Measurements from ENCODE around the gene OSBPL6. TPM values are rescaled to one million over a fixed set of nuclear protein-coding genes. Genes with fewer than 3 reads are reported as not detected.
A peak's percentile ranks its signal among the peaks of the same experiment; 100 is the strongest.
"Not testable (repeated sequence)": the region's sequence is repeated elsewhere in the genome, so short reads cannot be mapped to it uniquely, and the experiment has no call there.

The OSBPL6 gene
- total RNA-seq, 1 donor from 2014 or later = 3.6 TPM

- no peak for DNase-seq (ENCODE audit: low read depth)
- H3K4me3 ChIP-seq (ENCODE audit: low read depth, low read length) = peak overlapping the region; percentile 89
- H3K36me3 ChIP-seq (ENCODE audit: control insufficient read depth, insufficient read depth, low read length) = no peaks in the 10 kb centered on the region
- no peak for TF ChIP-seq CTCF (IDR thresholded peaks at IDR 0.05; ENCODE audit: insufficient read depth, low read length, poor library complexity, severe bottlenecking)
- H3K27me3 ChIP-seq (ENCODE audit: control insufficient read depth, insufficient read depth, low read length) = no peaks in the 10 kb centered on the region
Observed at GRCh38 chr2:178193496-178193822, 853 bp upstream of the OSBPL6 start.

- Histone ChIP-seq H3K27me3 (ENCODE audit: control insufficient read depth, insufficient read depth, low read length) (no peaks in the 10 kb centered on the region), H3K36me3 (ENCODE audit: control insufficient read depth, insufficient read depth, low read length) (no peaks in the 10 kb centered on the region), H3K4me3 (ENCODE audit: low read depth, low read length) (peak overlapping the region; percentile 89)
- TF ChIP-seq CTCF (IDR thresholded peaks at IDR 0.05; ENCODE audit: insufficient read depth, low read length, poor library complexity, severe bottlenecking) = no peak
- no peak for DNase-seq (ENCODE audit: low read depth)
Observed at GRCh38 chr2:178194600-178195389, 483 bp downstream of the OSBPL6 start.

GRCh38 chr2:178195390-178196166 is 1.3 kb downstream of the OSBPL6 start:
- no peak for TF ChIP-seq CTCF (IDR thresholded peaks at IDR 0.05; ENCODE audit: insufficient read depth, low read length, poor library complexity, severe bottlenecking)
- Histone ChIP-seq H3K27me3 (ENCODE audit: control insufficient read depth, insufficient read depth, low read length) (no peaks in the 10 kb centered on the region), H3K36me3 (ENCODE audit: control insufficient read depth, insufficient read depth, low read length) (no peaks in the 10 kb centered on the region), H3K4me3 (ENCODE audit: low read depth, low read length) (peak overlapping the region; percentile 89)
- DNase-seq (ENCODE audit: low read depth) = no peak

GRCh38 chr2:178197791-178198190 is 3.5 kb downstream of the OSBPL6 start:
- Histone ChIP-seq H3K36me3 (ENCODE audit: control insufficient read depth, insufficient read depth, low read length) (no peaks in the 10 kb centered on the region), H3K4me3 (ENCODE audit: low read depth, low read length) (no peak overlapping the region), H3K27me3 (ENCODE audit: control insufficient read depth, insufficient read depth, low read length) (no peaks in the 10 kb centered on the region)
- DNase-seq (ENCODE audit: low read depth) = no peak
- no peak for TF ChIP-seq CTCF (IDR thresholded peaks at IDR 0.05; ENCODE audit: insufficient read depth, low read length, poor library complexity, severe bottlenecking)

- not testable (repeated sequence) for H3K27me3 ChIP-seq (ENCODE audit: control insufficient read depth, insufficient read depth, low read length); DNase-seq (ENCODE audit: low read depth); H3K36me3 ChIP-seq (ENCODE audit: control insufficient read depth, insufficient read depth, low read length); H3K4me3 ChIP-seq (ENCODE audit: low read depth, low read length)
Observed at GRCh38 chr2:178198441-178198840, 4.1 kb downstream of the OSBPL6 start.

GRCh38 chr2:178199334-178199733 is 5.0 kb downstream of the OSBPL6 start:
- H3K4me3 ChIP-seq (ENCODE audit: low read depth, low read length) = no peak overlapping the region
- no peak for DNase-seq (ENCODE audit: low read depth)
- H3K27me3 ChIP-seq (ENCODE audit: control insufficient read depth, insufficient read depth, low read length) = no peaks in the 10 kb centered on the region
- H3K36me3 ChIP-seq (ENCODE audit: control insufficient read depth, insufficient read depth, low read length) = no peaks in the 10 kb centered on the region
- TF ChIP-seq CTCF (IDR thresholded peaks at IDR 0.05; ENCODE audit: insufficient read depth, low read length, poor library complexity, severe bottlenecking) = no peak

All from kidney epithelial cell (primary cell).